GM12878 (cell line): ENCODE data around the gene AVP. TPM values are rescaled to one million over a fixed set of nuclear protein-coding genes. Genes with fewer than 3 reads are reported as not detected.

Experiments used
- ATF3 ChIP-seq: IDR thresholded peaks from 2 replicates; pipeline ENCODE4 v1.6.1; 2011; ENCODE audit warnings: low read depth, mild to moderate bottlenecking, low read length, moderate library complexity, borderline replicate concordance; ENCODE audit errors: extremely low read depth
- BCL3 ChIP-seq: IDR thresholded peaks from 2 replicates; pipeline ENCODE4 v1.6.1; 2011; ENCODE audit warnings: borderline replicate concordance, low read depth, mild to moderate bottlenecking, moderate library complexity, low read length; ENCODE audit not compliant: insufficient read depth, poor library complexity, severe bottlenecking
- BHLHE40 ChIP-seq, 2 experiments: fragments of 450-650 bp in 1 of 2; IDR thresholded peaks; 2 replicates each; pipeline ENCODE4 v1.6.1; 2011 to 2017; ENCODE audit warnings: low read depth in 2 of 2, borderline replicate concordance in 1 of 2, improper control_type of control experiment in 1 of 2, low read length in 1 of 2, mild to moderate bottlenecking in 1 of 2
- CHD4 ChIP-seq: fragments of 200-600 bp; sonication (generic); IDR thresholded peaks from 2 replicates; pipeline ENCODE4 v1.6.1; 2016; ENCODE audit warnings: mild to moderate bottlenecking
- CREM ChIP-seq: IDR thresholded peaks from 2 replicates; pipeline ENCODE4 v1.6.1; 2014; ENCODE audit warnings: antibody characterized with exemption, low read depth
- HDAC6 ChIP-seq: fragments of 200-600 bp; sonication (generic); IDR thresholded peaks from one replicate; pipeline ENCODE4 v1.8.0; 2017; ENCODE audit warnings: antibody characterized with exemption; ENCODE audit not compliant: unreplicated experiment
- MYC ChIP-seq: IDR thresholded peaks from 2 replicates; pipeline ENCODE4 v1.6.1; 2011; ENCODE audit warnings: mild to moderate bottlenecking, low read length, moderate library complexity, inconsistent platforms; ENCODE audit not compliant: insufficient read depth, insufficient replicate concordance, insufficient read length, severe bottlenecking
- NFIC ChIP-seq: IDR thresholded peaks from 2 replicates; pipeline ENCODE4 v1.6.1; 2012; ENCODE audit warnings: low read depth, mild to moderate bottlenecking, inconsistent platforms, low read length, moderate library complexity
- NKRF ChIP-seq: fragments of 450-650 bp; conservative IDR thresholded peaks from 2 replicates; pipeline ENCODE4 v1.6.1; 2017; ENCODE audit warnings: mild to moderate bottlenecking, moderate library complexity
- SMC3 ChIP-seq: IDR thresholded peaks from 2 replicates; pipeline ENCODE4 v1.6.1; 2011; ENCODE audit warnings: low read length, improper control_type of control experiment, borderline replicate concordance
- STAT1 ChIP-seq: fragments of 450-650 bp; conservative IDR thresholded peaks from 2 replicates; pipeline ENCODE4 v1.6.1; 2014; ENCODE audit warnings: antibody characterized with exemption, mild to moderate bottlenecking
- TBL1XR1 ChIP-seq: IDR thresholded peaks from 2 replicates; pipeline ENCODE4 v1.6.1; 2012; ENCODE audit warnings: low read depth, low read length, improper control_type of control experiment
- polyA plus RNA-seq, 11 experiments: library from polyadenylated mRNA; depleted of rRNA in 4 of 11; unstranded in 6 of 11; stranded (reverse) in 5 of 11; fragments of >200 nt; fragmentation: Nextera tagmentation in 4 of 11; fragmentation: Illumina TruSeq in 1 of 11; extraction: Ambion mirVana in 4 of 11; extraction: Trizol in 1 of 11; gene quantifications; 1 replicate in 1 of 11; 2 replicates in 10 of 11; pipeline versions ENCODE4 v1.2.1 to v1.2.3, GENCODE V29; 2011 to 2016; ENCODE audit warnings: inconsistent platforms in 2 of 11, missing spikeins in 2 of 11, low read depth in 1 of 11
- total RNA-seq, 4 experiments: library from RNA; depleted of rRNA in 3 of 4; stranded (reverse); fragments of >200 nt in 3 of 4; fragmentation: Illumina TruSeq in 1 of 4; extraction: Trizol in 1 of 4; gene quantifications; 2 replicates each; pipeline versions ENCODE4 v1.2.1 to v1.2.3, GENCODE V29; 2013 to 2021
- TF ChIP-seq, protein P1 (sequence below): IDR thresholded peaks from 2 replicates; pipeline ENCODE4 v1.6.1; 2012; ENCODE audit warnings: low read depth, low read length, improper control_type of control experiment
- TF ChIP-seq, protein P2 (sequence below): IDR thresholded peaks from 2 replicates; pipeline ENCODE4 v1.6.1; 2012; ENCODE audit warnings: low read length, inconsistent platforms
- TF ChIP-seq, protein P3 (sequence below): fragments of 450-650 bp; formaldehyde crosslinking; IDR thresholded peaks from 2 replicates; pipeline ENCODE4 v1.5.0; 2022; ENCODE audit warnings: mild to moderate bottlenecking, missing genetic modification characterization
- TF ChIP-seq, protein P4 (sequence below): fragments of 450-650 bp; IDR thresholded peaks from 2 replicates; pipeline ENCODE4 v1.6.1; 2016; ENCODE audit warnings: mild to moderate bottlenecking

AVP gene
- total and polyA plus RNA-seq, 10 of the 15 experiments (the other 5 are each of a cell fraction or from before 2014, with no cell fraction given): not detected

DNA sequence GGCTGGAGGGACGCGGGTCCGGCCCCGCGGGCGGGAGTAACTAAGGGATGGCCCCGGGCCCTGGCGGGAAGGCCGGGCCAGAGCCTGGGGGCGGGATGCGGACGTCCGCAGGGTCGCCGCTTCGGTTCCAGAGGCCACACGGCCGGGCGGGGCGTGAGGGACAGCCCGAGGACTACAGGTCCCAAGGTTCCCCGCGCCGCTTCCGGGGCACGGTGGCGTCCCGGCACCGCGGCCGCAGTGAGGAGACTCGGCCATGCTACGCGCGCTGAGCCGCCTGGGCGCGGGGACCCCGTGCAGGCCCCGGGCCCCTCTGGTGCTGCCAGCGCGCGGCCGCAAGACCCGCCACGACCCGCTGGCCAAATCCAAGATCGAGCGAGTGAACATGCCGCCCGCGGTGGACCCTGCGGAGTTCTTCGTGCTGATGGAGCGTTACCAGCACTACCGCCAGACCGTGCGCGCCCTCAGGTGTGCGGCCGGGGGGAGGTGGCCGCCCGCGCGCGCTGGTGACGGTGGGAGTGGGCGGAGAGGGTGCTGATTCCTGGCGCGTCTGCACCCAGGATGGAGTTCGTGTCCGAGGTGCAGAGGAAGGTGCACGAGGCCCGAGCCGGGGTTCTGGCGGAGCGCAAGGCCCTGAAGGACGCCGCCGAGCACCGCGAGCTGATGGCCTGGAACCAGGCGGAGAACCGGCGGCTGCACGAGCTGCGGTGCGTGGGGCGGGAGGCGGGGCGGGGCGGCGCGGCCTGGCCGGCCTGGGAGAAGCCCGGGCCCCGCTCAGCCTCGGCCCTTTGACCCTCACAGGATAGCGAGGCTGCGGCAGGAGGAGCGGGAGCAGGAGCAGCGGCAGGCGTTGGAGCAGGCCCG lies 38.5 kb downstream of the AVP start, which contains the start of gene MRPS26 (continued):
- TF ChIP-seq HDAC6: peak; percentile 97
- peak; percentile 75 for TF ChIP-seq BCL3
- TF ChIP-seq TBL1XR1: no peak
- TF ChIP-seq, protein P1, sequence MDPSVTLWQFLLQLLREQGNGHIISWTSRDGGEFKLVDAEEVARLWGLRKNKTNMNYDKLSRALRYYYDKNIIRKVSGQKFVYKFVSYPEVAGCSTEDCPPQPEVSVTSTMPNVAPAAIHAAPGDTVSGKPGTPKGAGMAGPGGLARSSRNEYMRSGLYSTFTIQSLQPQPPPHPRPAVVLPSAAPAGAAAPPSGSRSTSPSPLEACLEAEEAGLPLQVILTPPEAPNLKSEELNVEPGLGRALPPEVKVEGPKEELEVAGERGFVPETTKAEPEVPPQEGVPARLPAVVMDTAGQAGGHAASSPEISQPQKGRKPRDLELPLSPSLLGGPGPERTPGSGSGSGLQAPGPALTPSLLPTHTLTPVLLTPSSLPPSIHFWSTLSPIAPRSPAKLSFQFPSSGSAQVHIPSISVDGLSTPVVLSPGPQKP: peak; percentile 62; the same call in 1 of the 2 replicates
- peak; percentile 55 for TF ChIP-seq MYC
- no peak for TF ChIP-seq CHD4
- TF ChIP-seq SMC3: no peak
- TF ChIP-seq CREM: peak; percentile 75
- TF ChIP-seq, protein P2, sequence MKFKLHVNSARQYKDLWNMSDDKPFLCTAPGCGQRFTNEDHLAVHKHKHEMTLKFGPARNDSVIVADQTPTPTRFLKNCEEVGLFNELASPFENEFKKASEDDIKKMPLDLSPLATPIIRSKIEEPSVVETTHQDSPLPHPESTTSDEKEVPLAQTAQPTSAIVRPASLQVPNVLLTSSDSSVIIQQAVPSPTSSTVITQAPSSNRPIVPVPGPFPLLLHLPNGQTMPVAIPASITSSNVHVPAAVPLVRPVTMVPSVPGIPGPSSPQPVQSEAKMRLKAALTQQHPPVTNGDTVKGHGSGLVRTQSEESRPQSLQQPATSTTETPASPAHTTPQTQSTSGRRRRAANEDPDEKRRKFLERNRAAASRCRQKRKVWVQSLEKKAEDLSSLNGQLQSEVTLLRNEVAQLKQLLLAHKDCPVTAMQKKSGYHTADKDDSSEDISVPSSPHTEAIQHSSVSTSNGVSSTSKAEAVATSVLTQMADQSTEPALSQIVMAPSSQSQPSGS: no peak
- TF ChIP-seq BHLHE40 (IDR thresholded peaks at IDR 0.05; ENCODE audit: borderline replicate concordance in 1 of 2, low read depth in 2 of 2, low read length in 1 of 2): peak; percentile 10 to 81; a peak in 2 of 4 replicates
- TF ChIP-seq, protein P3, sequence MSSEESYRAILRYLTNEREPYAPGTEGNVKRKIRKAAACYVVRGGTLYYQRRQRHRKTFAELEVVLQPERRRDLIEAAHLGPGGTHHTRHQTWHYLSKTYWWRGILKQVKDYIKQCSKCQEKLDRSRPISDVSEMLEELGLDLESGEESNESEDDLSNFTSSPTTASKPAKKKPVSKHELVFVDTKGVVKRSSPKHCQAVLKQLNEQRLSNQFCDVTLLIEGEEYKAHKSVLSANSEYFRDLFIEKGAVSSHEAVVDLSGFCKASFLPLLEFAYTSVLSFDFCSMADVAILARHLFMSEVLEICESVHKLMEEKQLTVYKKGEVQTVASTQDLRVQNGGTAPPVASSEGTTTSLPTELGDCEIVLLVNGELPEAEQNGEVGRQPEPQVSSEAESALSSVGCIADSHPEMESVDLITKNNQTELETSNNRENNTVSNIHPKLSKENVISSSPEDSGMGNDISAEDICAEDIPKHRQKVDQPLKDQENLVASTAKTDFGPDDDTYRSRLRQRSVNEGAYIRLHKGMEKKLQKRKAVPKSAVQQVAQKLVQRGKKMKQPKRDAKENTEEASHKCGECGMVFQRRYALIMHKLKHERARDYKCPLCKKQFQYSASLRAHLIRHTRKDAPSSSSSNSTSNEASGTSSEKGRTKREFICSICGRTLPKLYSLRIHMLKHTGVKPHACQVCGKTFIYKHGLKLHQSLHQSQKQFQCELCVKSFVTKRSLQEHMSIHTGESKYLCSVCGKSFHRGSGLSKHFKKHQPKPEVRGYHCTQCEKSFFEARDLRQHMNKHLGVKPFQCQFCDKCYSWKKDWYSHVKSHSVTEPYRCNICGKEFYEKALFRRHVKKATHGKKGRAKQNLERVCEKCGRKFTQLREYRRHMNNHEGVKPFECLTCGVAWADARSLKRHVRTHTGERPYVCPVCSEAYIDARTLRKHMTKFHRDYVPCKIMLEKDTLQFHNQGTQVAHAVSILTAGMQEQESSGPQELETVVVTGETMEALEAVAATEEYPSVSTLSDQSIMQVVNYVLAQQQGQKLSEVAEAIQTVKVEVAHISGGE (CRISPR knock-in tag): no peak
- TF ChIP-seq ATF3: no peak
- TF ChIP-seq, protein P4, sequence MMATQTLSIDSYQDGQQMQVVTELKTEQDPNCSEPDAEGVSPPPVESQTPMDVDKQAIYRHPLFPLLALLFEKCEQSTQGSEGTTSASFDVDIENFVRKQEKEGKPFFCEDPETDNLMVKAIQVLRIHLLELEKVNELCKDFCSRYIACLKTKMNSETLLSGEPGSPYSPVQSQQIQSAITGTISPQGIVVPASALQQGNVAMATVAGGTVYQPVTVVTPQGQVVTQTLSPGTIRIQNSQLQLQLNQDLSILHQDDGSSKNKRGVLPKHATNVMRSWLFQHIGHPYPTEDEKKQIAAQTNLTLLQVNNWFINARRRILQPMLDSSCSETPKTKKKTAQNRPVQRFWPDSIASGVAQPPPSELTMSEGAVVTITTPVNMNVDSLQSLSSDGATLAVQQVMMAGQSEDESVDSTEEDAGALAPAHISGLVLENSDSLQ: peak; percentile 77
- TF ChIP-seq NKRF: peak; percentile 94
- TF ChIP-seq STAT1: no peak
- no peak for TF ChIP-seq NFIC
